Stimulated activated CD4-positive, alpha-beta T cell treated with anti-CD3 and anti-CD28 coated beads, Interleukin-1b, Interleukin-23, amount 100 ng/mL, for 24 hours (primary cell): ENCODE measurements around the gene SEPTIN3.

ENCODE experiments used
- DNase-seq, 4 experiments: peaks; one replicate each; pipeline ENCODE4 v3.0.0-alpha.2; 2020; ENCODE audit warnings: low read depth in 4 of 4, low spot score in 1 of 4

Gene SEPTIN3

GRCh38 chr22:42007922-42008321 is 38.7 kb downstream of the SEPTIN3 start:
- DNase-seq, result no peak

DNA sequence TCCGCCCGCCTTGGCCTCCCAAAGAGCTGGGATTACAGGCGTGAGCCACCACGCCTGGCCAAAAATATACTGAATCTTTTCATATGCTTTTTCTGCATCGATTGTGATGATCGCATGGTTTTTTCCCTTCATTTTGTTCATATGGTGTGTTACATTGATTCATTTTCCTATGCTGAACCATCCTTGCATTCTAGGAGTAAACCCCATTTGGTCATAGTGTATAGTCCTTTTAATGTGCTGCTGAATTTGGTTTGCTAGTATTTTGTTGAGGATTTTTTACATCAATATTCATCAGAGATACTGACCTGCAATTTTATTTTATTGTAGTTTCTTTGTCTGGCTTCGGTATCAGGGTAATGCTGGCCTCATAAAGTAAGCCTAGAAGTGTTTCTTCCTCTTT is 41.5 kb downstream of the SEPTIN3 start:
- DNase-seq, result no peak

DNA sequence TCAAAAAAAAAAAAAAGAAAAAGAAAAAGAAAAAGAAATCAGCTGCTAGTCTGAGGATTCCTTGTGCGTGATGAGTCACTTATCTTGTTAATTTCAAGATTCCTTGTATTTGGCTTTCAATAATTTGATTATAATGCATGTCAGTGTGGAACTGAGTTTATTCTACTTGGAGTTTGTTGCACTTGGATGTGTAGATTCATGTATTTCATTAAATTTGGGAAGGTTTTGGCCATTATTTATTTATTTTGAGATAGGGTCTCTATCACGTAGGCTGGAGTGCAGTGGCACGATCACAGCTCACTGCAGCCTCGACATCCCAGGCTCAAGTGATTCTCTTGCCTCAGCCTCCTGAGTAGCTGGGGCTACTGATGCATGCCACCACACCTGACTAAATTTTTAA is 44.1 kb downstream of the SEPTIN3 start:
- DNase-seq, result no peak

DNA sequence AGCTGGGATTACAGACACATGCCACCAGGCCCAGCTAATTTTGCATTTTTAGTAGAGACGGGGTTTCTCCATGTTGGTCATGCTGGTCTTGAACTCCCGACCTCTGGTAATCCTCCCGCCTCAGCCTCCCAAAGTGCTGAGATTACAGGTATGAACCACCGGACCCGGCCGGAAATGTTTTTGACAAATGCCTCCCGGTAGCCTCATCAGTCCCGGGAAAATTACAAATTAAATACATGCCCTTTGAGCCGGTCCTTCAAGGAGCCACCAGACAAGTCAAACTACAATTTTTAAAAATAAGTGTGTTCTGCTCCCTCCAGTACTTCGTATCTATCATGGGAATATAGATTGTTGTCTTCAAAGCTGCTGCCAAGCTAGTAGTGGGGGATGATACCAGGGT is 46.9 kb downstream of the SEPTIN3 start:
- no peak for DNase-seq

GRCh38 chr22:42018224-42018623 is 49.0 kb downstream of the SEPTIN3 start:
- no peak for DNase-seq
